PC-3 (cell line): ENCODE results near the gene YTHDF1. TPM values are rescaled to one million over a fixed set of nuclear protein-coding genes. Genes with fewer than 3 reads are reported as not detected.

Experiments
- ATAC-seq: fragments of 200-7000 bp; cut with Tn5 transposase; 2 replicates; pipeline ENCODE4 v1.9.1; 2020; ENCODE audit warnings: mild to moderate bottlenecking, moderate library complexity
- BruUV-seq: library from RNA; stranded (reverse); fragments of 400-500 nt; replicated peaks from 2 replicates; lab custom pipeline; 2021; lab: Mats Ljungman, UMichigan
- CTCF ChIA-PET: fragments of 300-600 bp; sonication (Branson Sonifier 250); formaldehyde crosslinking; loops from one replicate; lab custom pipeline; 2022; ENCODE audit warnings: antibody characterized with exemption; lab: Charles Lee
- POLR2A ChIA-PET: fragments of 300-600 bp; sonication (Branson Sonifier 250); formaldehyde crosslinking; loops from one replicate; lab custom pipeline; 2022; ENCODE audit warnings: antibody characterized with exemption; ENCODE audit not compliant: unreplicated experiment; lab: Charles Lee
- DNase-seq: peaks from one replicate; pipeline ENCODE4 v3.0.0-alpha.2; 2015
- H2AFZ ChIP-seq: fragments of 300-600 bp; sonication (generic); 2 replicates; pipeline ENCODE4 v1.6.0; 2016; ENCODE audit warnings: antibody characterized with exemption, low read length
- H3F3A ChIP-seq: fragments of 300-600 bp; sonication (generic); one replicate; pipeline ENCODE4 v1.6.0; 2017; ENCODE audit warnings: antibody characterized with exemption, low read length, control low read depth, mild to moderate bottlenecking; ENCODE audit not compliant: unreplicated experiment
- H3K27ac ChIP-seq: fragments of 300-600 bp; sonication (generic); 2 replicates; pipeline ENCODE4 v1.5.1; 2016; ENCODE audit warnings: mild to moderate bottlenecking, low read length
- H3K27me3 ChIP-seq: fragments of 300-600 bp; sonication (generic); 2 replicates; pipeline ENCODE4 v1.6.1; 2016; ENCODE audit warnings: low read length, mixed read lengths
- H3K36me3 ChIP-seq: fragments of 300-600 bp; sonication (generic); 2 replicates; pipeline ENCODE4 v1.6.1; 2016; ENCODE audit warnings: low read depth, mixed run types, low read length, mixed read lengths
- H3K4me1 ChIP-seq: fragments of 300-600 bp; sonication (generic); 2 replicates; pipeline ENCODE4 v1.5.1; 2016; ENCODE audit warnings: low read length; ENCODE audit not compliant: insufficient read depth
- H3K4me2 ChIP-seq: fragments of 300-600 bp; sonication (generic); 2 replicates; pipeline ENCODE4 v1.6.0; 2016; ENCODE audit warnings: low read length
- H3K4me3 ChIP-seq: fragments of 300-600 bp; sonication (generic); 2 replicates; pipeline ENCODE4 v1.5.1; 2016; ENCODE audit warnings: mild to moderate bottlenecking, low read length, mixed read lengths
- H3K79me2 ChIP-seq: fragments of 300-600 bp; sonication (generic); 2 replicates; pipeline ENCODE4 v1.6.1; 2017; ENCODE audit warnings: low read length, mixed read lengths
- H3K9ac ChIP-seq: fragments of 300-600 bp; sonication (generic); 2 replicates; pipeline ENCODE4 v1.6.0; 2016; ENCODE audit warnings: mild to moderate bottlenecking, low read length
- H3K9me2 ChIP-seq: fragments of 300-600 bp; sonication (generic); replicated peaks from 2 replicates; pipeline ENCODE4 v1.6.1; 2016; ENCODE audit warnings: mixed run types, low read length, mixed read lengths
- H3K9me3 ChIP-seq: fragments of 300-600 bp; sonication (generic); 2 replicates; pipeline ENCODE4 v1.6.1; 2016; ENCODE audit warnings: low read length, mixed read lengths
- H4K20me1 ChIP-seq: fragments of 300-600 bp; sonication (generic); 2 replicates; pipeline ENCODE4 v1.6.1; 2016; ENCODE audit warnings: low read length, mixed read lengths
- CTCF ChIP-seq: fragments of 300-600 bp; sonication (generic); conservative IDR thresholded peaks from 2 replicates; pipeline ENCODE4 v1.5.1; 2017; ENCODE audit warnings: antibody characterized with exemption, low read depth, mild to moderate bottlenecking, low read length
- EZH2 ChIP-seq: fragments of 300-600 bp; sonication (generic); IDR thresholded peaks from one replicate; pipeline ENCODE4 v1.6.1; 2017; ENCODE audit warnings: antibody characterized with exemption, mild to moderate bottlenecking, low read length; ENCODE audit not compliant: unreplicated experiment
- EZH2phosphoT487 ChIP-seq: fragments of 300-600 bp; sonication (generic); IDR thresholded peaks from 2 replicates; pipeline ENCODE4 v1.6.1; 2018; ENCODE audit warnings: mild to moderate bottlenecking, antibody characterized with exemption, low read length, borderline replicate concordance
- intact Hi-C: fragments of 100-400 bp; cut with micrococcal nuclease; formaldehyde crosslinking; loops from 2 replicates; pipeline ENCODE4 v1.9.0; 2023
- total RNA-seq: library from RNA; depleted of rRNA; stranded (reverse); fragments of >200 nt; gene quantifications from 2 replicates; pipeline ENCODE4 v1.2.3, GENCODE V29; 2014

The YTHDF1 gene
- total RNA-seq, 1 experiment from 2014 or later, result 30.0 TPM

- Histone ChIP-seq H3K4me3 (no peak overlapping the region), H3K27me3 (peaks cover 88% of the 10 kb centered on the region), H3K4me1 (no peaks in the 10 kb centered on the region), H2AFZ (no peak overlapping the region), H3K9ac (no peak overlapping the region), H3K9me2 (no peaks in the 10 kb centered on the region), H3K79me2 (no peaks in the 10 kb centered on the region), H3K9me3 (peaks cover 6% of the 10 kb centered on the region; the same call in 1 of the 2 replicates), H4K20me1 (no peaks in the 10 kb centered on the region), H3K27ac (no peak overlapping the region), H3F3A (no peaks in the 10 kb centered on the region), H3K4me2 (no peak overlapping the region), H3K36me3 (no peaks in the 10 kb centered on the region)
- intact Hi-C loops, result no loop called here
- TF ChIP-seq EZH2 (no peak), CTCF (no peak), EZH2phosphoT487 (no peak)
- DNase-seq, result no peak
- ChIA-PET CTCF (no interaction called here), POLR2A (no interaction called here)
- ATAC-seq, result no peak
- BruUV-seq, result no TSS peak
Measured at GRCh38 chr20:63150391-63150898, 65.5 kb downstream of the YTHDF1 start.

- ChIA-PET POLR2A (no interaction called here), CTCF (no interaction called here)
- Histone ChIP-seq H3K4me2 (no peak overlapping the region), H3K36me3 (no peaks in the 10 kb centered on the region), H3K4me3 (no peak overlapping the region), H3K27ac (no peak overlapping the region), H3K27me3 (peaks cover 89% of the 10 kb centered on the region), H2AFZ (no peak overlapping the region), H3K4me1 (no peaks in the 10 kb centered on the region), H4K20me1 (no peaks in the 10 kb centered on the region), H3K9me3 (peaks cover 6% of the 10 kb centered on the region; the same call in 1 of the 2 replicates), H3F3A (no peaks in the 10 kb centered on the region), H3K9me2 (no peaks in the 10 kb centered on the region), H3K9ac (no peak overlapping the region), H3K79me2 (no peaks in the 10 kb centered on the region)
- TF ChIP-seq CTCF (no peak), EZH2 (no peak), EZH2phosphoT487 (no peak)
- intact Hi-C loops, result no loop called here
- no peak for DNase-seq
- no TSS peak for BruUV-seq
- ATAC-seq, result no peak
Measured at GRCh38 chr20:63149531-63150192, 66.3 kb downstream of the YTHDF1 start.

- peaks cover 6% of the 10 kb centered on the region; the same call in 1 of the 2 replicates for H3K9me3 ChIP-seq
- ChIA-PET CTCF (interaction anchor here (0.7 kb wide), 1 partner anchor 32 kb away, joined by 3 read pairs; no protein-coding TSS in a partner anchor), POLR2A (no interaction called here)
- intact Hi-C loops, result no loop called here
- BruUV-seq, result no TSS peak
- H3K4me3 ChIP-seq, result no peak overlapping the region
- H4K20me1 ChIP-seq, result no peaks in the 10 kb centered on the region
- H3F3A ChIP-seq, result no peaks in the 10 kb centered on the region
- H2AFZ ChIP-seq, result no peak overlapping the region
- H3K27me3 ChIP-seq, result peaks cover 91% of the 10 kb centered on the region
- no peaks in the 10 kb centered on the region for H3K36me3 ChIP-seq
- ATAC-seq, result no peak
- TF ChIP-seq EZH2 (no peak), CTCF (no peak), EZH2phosphoT487 (no peak)
- DNase-seq, result no peak
- no peak overlapping the region for H3K9ac ChIP-seq
- no peaks in the 10 kb centered on the region for H3K79me2 ChIP-seq
- no peak overlapping the region for H3K4me2 ChIP-seq
- H3K9me2 ChIP-seq, result no peaks in the 10 kb centered on the region
- H3K4me1 ChIP-seq, result no peaks in the 10 kb centered on the region
- H3K27ac ChIP-seq, result no peak overlapping the region
Measured at GRCh38 chr20:63148696-63149095, 67.2 kb downstream of the YTHDF1 start.
